K562 (cell line): ENCODE results near the gene IGSF8. TPM values are rescaled to one million over a fixed set of nuclear protein-coding genes. Genes with fewer than 3 reads are reported as not detected.

ENCODE experiments used
- ARID2 ChIP-seq: fragments of 450-650 bp; IDR thresholded peaks from 2 replicates; pipeline ENCODE4 v1.6.1; 2017; ENCODE audit warnings: antibody characterized with exemption, mild to moderate bottlenecking
- CEBPZ ChIP-seq: fragments of 150-350 bp; IDR thresholded peaks from 2 replicates; pipeline ENCODE4 v1.6.1; 2014; ENCODE audit warnings: low read depth, mild to moderate bottlenecking, low read length, borderline replicate concordance
- CHAMP1 ChIP-seq: fragments of 450-650 bp; IDR thresholded peaks from 2 replicates; pipeline ENCODE4 v1.6.1; 2016; ENCODE audit warnings: mild to moderate bottlenecking
- MEF2A ChIP-seq: IDR thresholded peaks from 2 replicates; pipeline ENCODE4 v1.6.1; 2011; ENCODE audit warnings: low read depth, mild to moderate bottlenecking, low read length, moderate library complexity; ENCODE audit not compliant: control insufficient read depth
- ZFP30 ChIP-seq: fragments of 250-450 bp; sonication (Bioruptor Pico); IDR thresholded peaks from 2 replicates; pipeline ENCODE4 v1.8.0; 2022; ENCODE audit warnings: moderate library complexity, mild to moderate bottlenecking, inconsistent platforms, borderline replicate concordance
- polyA plus RNA-seq, 8 experiments: library from polyadenylated mRNA; depleted of rRNA in 4 of 8; stranded (reverse) in 5 of 8; unstranded in 3 of 8; fragments of >200 nt; fragmentation: Nextera tagmentation in 2 of 8; fragmentation: Illumina TruSeq in 1 of 8; extraction: Ambion mirVana in 2 of 8; extraction: Trizol in 1 of 8; gene quantifications; 2 replicates each; pipeline versions ENCODE4 v1.2.1 to v1.2.3, GENCODE V29; 2011 to 2014; ENCODE audit warnings: inconsistent platforms in 1 of 8, missing spikeins in 1 of 8
- total RNA-seq, 7 experiments: library from RNA; depleted of rRNA in 6 of 7; stranded (reverse); fragments of >200 nt in 6 of 7; fragmentation: Illumina TruSeq in 2 of 7; extraction: Trizol in 2 of 7; gene quantifications; 2 replicates each; pipeline versions ENCODE4 v1.2.1 to v1.2.3, GENCODE V29; 2011 to 2021; ENCODE audit warnings: low replicate concordance in 1 of 7

The IGSF8 gene
- total and polyA plus RNA-seq, 9 of the 15 experiments (the other 6 are each of a cell fraction or from before 2014, with no cell fraction given) = 0.32 to 11.7 (median 3.2) TPM

- TF ChIP-seq CHAMP1 (no peak), MEF2A (no peak), ARID2 (no peak), ZFP30 (no peak), CEBPZ (no peak)
Measured at GRCh38 chr1:160118928-160119327, 20.5 kb upstream of the IGSF8 start (continued).
